Esophagus squamous epithelium (tissue), 4 donors: ENCODE results near the gene SCN2A.

Experiments used
- POLR2A ChIP-seq, 4 donors: fragments of 450-650 bp; IDR thresholded peaks; one replicate each; pipeline ENCODE4 v1.6.1; 2017; ENCODE audit warnings: antibody characterized with exemption in 4 of 4, mild to moderate bottlenecking in 4 of 4, moderate library complexity in 3 of 4
- TF ChIP-seq, protein P1 (sequence below), 6 experiments: fragments of 450-650 bp in 4 of 6; fragments of 200-600 bp in 2 of 6; sonication (generic) in 2 of 6; IDR thresholded peaks; one replicate each; pipeline ENCODE4 v1.5.1; 2016 to 2019; ENCODE audit warnings: antibody characterized with exemption in 6 of 6, mild to moderate bottlenecking in 4 of 6, moderate library complexity in 4 of 6

DNA sequence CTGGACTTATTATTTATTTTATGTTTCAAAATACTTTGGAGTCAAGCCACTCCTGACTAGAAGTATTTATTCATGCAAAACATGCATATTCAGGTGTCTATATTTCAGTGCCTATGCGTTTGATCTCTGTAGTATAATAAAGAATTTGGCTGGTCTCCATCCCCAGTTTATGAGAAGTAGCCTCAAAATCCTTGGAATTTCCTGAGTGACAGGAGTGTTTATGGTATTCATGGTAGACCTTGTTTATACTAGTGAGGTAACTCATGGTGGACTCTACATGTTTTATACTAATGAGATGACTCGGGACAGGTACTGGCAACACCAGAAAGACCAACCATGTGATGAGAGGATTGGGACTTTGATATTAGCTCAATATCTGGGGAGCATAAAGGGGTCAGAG is 186.3 kb downstream of the SCN2A start:
- no peak for TF ChIP-seq POLR2A (IDR thresholded peaks at IDR 0.05)
- TF ChIP-seq, protein P1, sequence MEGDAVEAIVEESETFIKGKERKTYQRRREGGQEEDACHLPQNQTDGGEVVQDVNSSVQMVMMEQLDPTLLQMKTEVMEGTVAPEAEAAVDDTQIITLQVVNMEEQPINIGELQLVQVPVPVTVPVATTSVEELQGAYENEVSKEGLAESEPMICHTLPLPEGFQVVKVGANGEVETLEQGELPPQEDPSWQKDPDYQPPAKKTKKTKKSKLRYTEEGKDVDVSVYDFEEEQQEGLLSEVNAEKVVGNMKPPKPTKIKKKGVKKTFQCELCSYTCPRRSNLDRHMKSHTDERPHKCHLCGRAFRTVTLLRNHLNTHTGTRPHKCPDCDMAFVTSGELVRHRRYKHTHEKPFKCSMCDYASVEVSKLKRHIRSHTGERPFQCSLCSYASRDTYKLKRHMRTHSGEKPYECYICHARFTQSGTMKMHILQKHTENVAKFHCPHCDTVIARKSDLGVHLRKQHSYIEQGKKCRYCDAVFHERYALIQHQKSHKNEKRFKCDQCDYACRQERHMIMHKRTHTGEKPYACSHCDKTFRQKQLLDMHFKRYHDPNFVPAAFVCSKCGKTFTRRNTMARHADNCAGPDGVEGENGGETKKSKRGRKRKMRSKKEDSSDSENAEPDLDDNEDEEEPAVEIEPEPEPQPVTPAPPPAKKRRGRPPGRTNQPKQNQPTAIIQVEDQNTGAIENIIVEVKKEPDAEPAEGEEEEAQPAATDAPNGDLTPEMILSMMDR (IDR thresholded peaks at IDR 0.05), result no peak
